Liver (tissue), 3 donors: Measurements from ENCODE around the gene ZNF14.

Experiments
- CTCF ChIP-seq: fragments of 150-350 bp; IDR thresholded peaks from 2 replicates; pipeline ENCODE4 v1.5.1; 2017; ENCODE audit warnings: improper control_type of control experiment, low read depth, low read length; ENCODE audit not compliant: missing input control
- EGR1 ChIP-seq, 2 donors: IDR thresholded peaks; 2 replicates each; pipeline ENCODE4 v1.6.1; 2016 to 2018; ENCODE audit warnings: antibody characterized with exemption in 2 of 2, low read depth in 2 of 2
- FOXA1 ChIP-seq: IDR thresholded peaks from 2 replicates; pipeline ENCODE4 v1.6.1; 2016; ENCODE audit warnings: antibody characterized with exemption
- HNF4A ChIP-seq, 2 donors: conservative IDR thresholded peaks; 2 replicates each; pipeline ENCODE4 v1.6.1; 2016; ENCODE audit warnings: antibody characterized with exemption in 2 of 2, mild to moderate bottlenecking in 2 of 2
- JUND ChIP-seq, 2 donors: IDR thresholded peaks; 2 replicates each; pipeline ENCODE4 v1.6.1; 2016; ENCODE audit warnings: antibody characterized with exemption in 2 of 2
- TAF1 ChIP-seq: conservative IDR thresholded peaks from 2 replicates; pipeline ENCODE4 v1.6.1; 2016; ENCODE audit warnings: antibody characterized with exemption, mild to moderate bottlenecking
- YY1 ChIP-seq: IDR thresholded peaks from 2 replicates; pipeline ENCODE4 v1.6.1; 2016; ENCODE audit warnings: antibody characterized with exemption, mild to moderate bottlenecking
- ZBTB33 ChIP-seq: IDR thresholded peaks from 2 replicates; pipeline ENCODE4 v1.6.1; 2016; ENCODE audit warnings: antibody characterized with exemption
- TF ChIP-seq, protein P1 (sequence below): IDR thresholded peaks from 2 replicates; pipeline ENCODE4 v1.6.1; 2016; ENCODE audit warnings: antibody characterized with exemption
- donor health status: healthy.
- donor health status: healthy.

- TF ChIP-seq CTCF (no peak), JUND (IDR thresholded peaks at IDR 0.05) (no peak), ZBTB33 (no peak), TAF1 (no peak), FOXA1 (no peak), HNF4A (conservative IDR thresholded peaks at IDR 0.05) (peak; percentile 8 to 40), YY1 (peak; percentile 99), EGR1 (IDR thresholded peaks at IDR 0.05; ENCODE audit: low read depth in 2 of 2) (peak; percentile 95 to 98)
- TF ChIP-seq, protein P1, sequence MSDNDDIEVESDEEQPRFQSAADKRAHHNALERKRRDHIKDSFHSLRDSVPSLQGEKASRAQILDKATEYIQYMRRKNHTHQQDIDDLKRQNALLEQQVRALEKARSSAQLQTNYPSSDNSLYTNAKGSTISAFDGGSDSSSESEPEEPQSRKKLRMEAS = no peak
These were observed 69.4 kb downstream of the ZNF14 start, which contains the start of gene ATP13A1 for GRCh38 chr19:19663256-19664120.
